HG02763 (cell line): ENCODE data around the gene EPHA10.
A peak's percentile ranks its signal among the peaks of the same experiment; 100 is the strongest.
"Not testable (repeated sequence)": the region's sequence is repeated elsewhere in the genome, so short reads cannot be mapped to it uniquely, and the experiment has no call there.

ENCODE experiments used
- ATAC-seq: cut with Tn5 transposase; IDR thresholded peaks from one replicate; pipeline ENCODE4 v1.9.1; 2021; ENCODE audit warnings: mild to moderate bottlenecking, moderate library complexity; ENCODE audit not compliant: unreplicated experiment

EPHA10 gene

DNA sequence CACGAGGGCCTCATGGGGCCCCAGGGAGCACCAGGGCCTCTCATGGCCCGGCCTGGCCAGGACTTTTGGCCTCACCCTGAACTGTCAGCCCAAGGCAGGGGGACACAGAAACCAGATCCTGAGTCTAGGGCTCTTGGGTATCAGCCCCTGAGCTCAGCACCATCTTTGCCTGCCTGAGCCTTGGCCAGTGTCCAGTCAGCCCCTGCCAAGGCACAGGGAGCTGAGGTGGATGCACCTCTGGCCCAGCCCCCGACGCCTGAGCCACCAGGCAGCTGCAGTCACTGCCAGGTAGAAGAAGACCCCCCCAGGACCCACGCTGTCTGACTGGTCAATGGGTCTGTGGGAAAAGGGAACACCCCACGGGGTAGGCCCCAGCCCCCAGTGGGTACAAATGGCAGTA, 47.3 kb downstream of the EPHA10 start:
- no peak for ATAC-seq

DNA sequence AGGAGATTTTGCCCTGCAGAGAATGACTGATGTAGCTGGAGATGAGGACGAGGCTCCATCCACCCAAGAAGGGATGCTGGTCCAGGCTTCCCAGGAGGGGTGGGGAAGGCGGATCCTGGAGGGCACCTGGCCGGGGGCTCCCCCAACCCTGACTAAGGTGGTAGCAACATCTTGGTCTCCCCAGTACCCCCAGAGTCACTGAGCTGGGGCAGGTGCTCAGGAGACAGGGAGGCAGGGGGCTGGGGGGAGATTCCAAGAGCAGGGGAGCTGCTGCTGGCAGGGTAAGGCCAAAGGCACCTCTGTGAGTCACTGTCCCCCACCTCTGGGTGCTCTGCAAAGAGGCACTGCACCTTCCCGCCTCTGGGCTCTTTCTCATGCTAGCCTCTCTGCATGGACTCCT, 48.6 kb downstream of the EPHA10 start:
- ATAC-seq: no peak

GRCh38 chr1:37714689-37715088, 50.2 kb downstream of the EPHA10 start:
- no peak for ATAC-seq

DNA sequence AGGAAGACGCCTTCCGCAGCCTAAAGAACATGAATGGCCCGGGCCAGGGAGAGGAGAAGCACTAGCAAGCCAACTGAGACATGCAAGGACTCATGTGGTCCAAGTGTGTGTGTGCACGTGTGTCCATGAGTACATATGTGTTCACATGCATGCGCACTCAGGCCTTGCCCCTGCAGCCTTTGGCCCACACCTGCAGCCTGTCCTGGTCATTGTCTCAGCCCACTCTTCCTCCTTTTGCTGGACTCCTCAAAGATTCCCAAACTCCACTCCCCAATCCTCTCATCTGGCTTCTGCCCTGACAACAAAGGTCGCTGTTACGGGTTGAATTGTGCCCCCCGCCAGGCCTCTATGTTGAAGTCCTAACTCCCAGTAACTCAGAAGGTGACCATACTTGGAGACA, 50.7 kb downstream of the EPHA10 start:
- ATAC-seq: no peak

DNA sequence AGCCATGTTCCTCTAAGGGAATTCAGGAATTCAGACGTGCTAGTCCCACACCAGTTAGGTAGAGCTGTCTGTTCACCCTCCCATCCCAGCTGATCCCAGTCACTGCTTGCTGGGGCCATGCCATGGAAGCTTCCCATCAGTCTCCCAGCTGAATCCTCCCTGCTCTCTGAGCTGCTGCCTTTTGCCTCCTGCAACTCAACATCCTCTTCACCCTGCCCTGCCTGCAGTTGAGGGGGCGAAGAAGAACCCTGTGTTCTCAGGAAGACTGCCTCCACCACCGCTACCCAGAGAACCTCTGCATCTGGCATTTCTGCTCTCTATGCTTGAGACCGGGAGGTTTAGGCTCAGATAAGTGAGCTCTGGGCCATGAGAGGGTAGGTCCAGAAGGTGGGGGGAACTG, 56.4 kb downstream of the EPHA10 start:
- ATAC-seq: no peak

- ATAC-seq: no peak
Measured at GRCh38 chr1:37705399-37705798, 59.5 kb downstream of the EPHA10 start.

GRCh38 chr1:37704966-37705365, 60.0 kb downstream of the EPHA10 start:
- ATAC-seq: no peak

DNA sequence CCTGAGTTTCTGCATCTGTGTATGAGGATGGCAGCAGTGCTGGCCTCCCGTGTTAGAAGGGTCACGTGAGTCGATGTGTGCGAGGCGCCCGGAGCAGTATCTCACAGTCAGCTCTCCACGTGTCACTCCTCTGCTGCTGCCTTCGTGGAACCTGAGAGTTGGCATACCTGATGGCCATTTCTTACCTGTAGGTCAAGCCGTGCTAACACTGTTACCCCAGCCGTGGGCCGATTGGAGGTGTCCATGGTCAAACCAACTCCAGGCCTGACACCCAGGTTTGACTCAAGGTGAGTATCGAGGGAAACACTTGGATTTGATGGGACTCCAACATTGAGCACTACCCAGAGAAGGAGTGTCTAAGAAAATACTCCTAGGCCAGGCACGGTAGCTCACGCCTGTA, 61.9 kb downstream of the EPHA10 start:
- ATAC-seq: no peak

DNA sequence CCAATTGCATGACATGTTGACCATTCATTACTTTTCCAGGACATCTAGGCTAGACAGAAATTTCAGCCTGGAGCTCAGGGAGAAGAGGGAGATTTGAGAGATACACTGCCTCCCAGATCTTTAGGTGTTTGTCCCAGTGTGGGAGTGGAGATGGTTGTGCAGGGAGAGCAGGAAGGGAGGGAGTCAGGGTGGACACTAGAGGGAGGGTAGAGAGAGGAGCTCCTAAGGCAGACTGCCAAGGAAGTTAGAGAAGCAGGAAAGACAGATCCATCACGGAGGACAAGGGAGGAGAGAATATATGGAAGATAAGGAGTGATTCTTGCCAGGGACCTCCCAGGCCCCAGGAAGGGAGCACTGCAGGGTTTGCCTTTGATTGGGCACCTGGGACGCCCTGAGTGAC, 63.9 kb downstream of the EPHA10 start:
- ATAC-seq: no peak

GRCh38 chr1:37699147-37699546, 65.8 kb downstream of the EPHA10 start:
- no peak for ATAC-seq

DNA sequence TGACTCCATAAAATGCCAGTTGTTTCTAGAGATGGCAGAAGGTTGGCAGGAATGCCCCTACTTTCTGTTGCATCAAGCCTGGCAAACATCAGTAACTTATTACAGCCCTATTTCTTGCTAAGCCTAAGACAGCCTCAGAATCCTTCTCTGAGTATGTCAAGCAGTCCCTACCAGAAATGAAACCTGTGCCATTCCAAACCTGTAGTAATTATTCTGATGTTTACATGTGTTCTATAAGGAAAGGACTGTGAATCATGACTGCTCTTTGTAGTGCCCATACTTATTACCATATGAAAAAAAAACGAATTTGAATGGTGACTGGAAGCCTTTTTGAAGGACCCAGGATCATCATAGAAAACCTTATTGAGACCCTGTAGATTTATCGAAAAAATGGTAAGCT, 67.2 kb downstream of the EPHA10 start:
- no peak for ATAC-seq

DNA sequence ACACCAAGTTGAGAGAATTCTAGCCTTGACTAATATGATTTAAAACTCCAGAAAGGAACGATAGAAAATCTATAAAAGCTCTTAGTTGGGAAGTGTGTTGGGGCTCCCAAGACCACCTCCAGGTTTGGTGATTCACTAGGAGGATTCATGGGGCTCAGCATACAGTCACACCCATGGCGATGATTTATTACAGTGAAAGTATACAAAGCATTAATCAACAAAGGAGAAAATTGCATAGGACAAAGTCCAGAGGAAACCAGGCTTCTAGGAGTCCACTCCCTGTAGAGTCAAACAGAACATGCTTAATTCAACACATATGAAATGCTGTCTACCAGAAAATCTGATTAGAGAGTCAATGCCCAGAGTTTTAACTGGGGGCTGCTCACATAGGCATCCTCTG, 67.8 kb downstream of the EPHA10 start:
- ATAC-seq: no peak

DNA sequence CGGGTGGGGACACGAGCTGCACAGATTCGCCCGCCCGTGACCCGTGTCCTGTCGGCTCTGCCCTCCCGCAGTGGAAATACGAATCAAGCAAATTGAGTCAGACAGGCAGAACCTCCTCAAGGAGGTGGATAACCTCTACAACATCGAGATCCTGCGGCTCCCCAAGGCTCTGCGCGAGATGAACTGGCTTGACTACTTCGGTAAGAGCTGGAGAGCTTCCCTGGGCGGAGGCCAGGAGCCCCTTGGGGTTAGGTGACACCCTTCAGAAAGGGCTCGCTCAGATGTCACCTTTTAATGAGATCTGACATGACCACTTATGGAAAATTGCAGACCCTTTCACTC, 72.1 kb downstream of the EPHA10 start:
- no peak for ATAC-seq

- ATAC-seq: peak; percentile 74
Measured at GRCh38 chr1:37692078-37692833, 72.7 kb downstream of the EPHA10 start, which contains the start of gene CDCA8. Gene CDCA8 (plus strand): TSS chr1:37692516. CDS start chr1:37692691, 175 bp downstream.

DNA sequence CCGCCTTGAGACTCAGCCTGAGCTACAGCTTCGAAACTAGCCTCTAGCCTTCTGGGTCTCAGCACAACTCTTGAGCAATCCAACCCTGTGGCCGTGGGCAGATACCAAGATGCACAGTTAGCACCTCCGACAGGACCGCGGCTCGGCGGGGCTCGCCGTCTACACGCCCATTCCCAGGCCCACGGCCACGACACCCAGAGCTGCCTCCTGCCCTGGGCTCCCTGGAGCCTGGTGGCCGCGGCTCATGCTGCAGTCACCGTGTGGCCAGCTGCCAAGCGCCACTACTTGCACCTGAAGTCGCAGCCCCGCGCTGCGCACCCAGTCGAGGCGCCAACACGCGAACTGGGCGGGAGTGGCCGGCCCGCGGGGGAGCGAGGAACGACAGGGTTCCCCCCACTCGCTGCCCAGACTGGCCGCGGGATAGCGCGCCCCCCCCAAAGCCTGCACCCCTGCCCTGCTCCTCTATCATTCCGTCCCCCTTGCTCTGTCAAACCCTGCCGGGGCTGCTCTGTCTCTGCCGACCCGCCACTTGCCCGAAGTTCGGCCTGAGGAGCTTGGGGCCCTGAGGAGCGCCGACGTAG, 73.3 kb downstream of the EPHA10 start:
- ATAC-seq: no peak

- no peak for ATAC-seq
Measured at GRCh38 chr1:37688926-37689325, 76.0 kb downstream of the EPHA10 start.

DNA sequence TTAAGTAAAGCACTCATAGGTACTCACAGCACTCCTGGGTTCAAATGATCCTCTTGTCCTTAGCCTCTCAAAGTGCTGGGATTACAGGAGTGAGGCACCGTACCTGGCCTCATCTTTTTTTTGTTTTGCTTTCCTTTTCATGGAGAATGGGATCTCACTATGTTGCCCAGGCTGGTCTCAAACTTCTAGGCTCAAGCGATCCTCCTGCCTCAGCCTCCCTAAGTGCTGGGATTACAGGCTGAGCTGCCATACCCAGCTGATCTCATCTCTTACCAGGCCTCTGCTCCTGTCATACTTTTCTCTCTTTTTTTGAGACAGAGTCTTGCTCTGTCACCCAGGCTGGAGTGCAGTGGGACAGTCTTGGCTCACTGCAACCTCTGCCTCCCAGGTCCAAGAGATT, 77.2 kb downstream of the EPHA10 start:
- ATAC-seq: not testable (repeated sequence)

DNA sequence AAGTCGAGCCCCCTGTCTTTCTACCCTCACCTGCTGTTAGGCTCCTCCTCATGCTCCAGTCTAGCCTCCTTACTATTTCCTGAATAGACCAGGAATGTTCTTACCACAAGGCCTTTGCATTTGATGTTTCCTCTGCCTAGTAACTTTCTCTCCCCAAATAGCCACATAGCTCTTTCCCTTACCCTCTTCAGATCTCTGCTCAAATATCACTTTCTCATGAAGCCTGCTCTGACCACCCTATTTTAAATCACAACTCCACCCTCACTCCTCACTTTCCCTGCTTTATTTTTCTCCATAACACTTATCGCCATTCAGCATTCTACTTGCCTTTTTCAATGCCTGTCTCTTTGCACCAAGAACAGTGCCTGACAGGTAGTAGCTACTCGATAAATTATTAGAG, 79.2 kb downstream of the EPHA10 start:
- ATAC-seq: no peak

- ATAC-seq: not testable (repeated sequence)
Measured at GRCh38 chr1:37684182-37684581, 80.7 kb downstream of the EPHA10 start.

DNA sequence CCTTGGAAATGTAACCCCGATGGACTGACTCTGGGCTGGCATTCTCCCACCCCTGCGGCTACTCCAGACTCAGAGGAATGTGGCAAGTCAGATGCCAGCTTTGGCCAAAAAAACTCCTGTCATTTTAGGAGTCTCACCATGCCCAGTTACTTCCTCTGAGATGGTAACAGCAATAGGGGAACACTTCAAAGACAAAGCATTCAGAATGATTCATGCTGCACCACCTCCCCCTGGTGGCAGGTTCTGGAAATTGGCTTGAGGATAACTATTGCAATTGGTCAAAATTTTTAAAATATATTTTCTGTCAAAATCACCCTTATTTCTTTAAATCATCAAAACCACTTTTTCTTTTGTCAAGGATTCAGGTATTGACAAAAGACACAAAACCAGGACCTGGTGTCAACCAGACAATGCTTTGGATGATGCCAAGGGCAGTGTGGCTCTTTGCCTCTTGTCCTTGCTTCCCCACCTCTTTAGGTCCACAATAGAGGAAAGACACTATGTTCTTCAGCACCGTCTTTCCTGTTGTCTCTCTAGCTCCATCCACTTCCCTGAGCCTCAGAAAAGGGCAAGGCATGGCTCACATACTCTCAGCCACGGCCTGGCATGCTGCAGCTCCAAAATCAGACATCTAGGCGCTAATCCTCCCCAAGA, 82.5 kb downstream of the EPHA10 start:
- no peak for ATAC-seq

GRCh38 chr1:37680933-37681332, 84.0 kb downstream of the EPHA10 start:
- no peak for ATAC-seq

- no peak for ATAC-seq
Measured at GRCh38 chr1:37677808-37678207, 87.1 kb downstream of the EPHA10 start.

GRCh38 chr1:37677143-37677439, 87.8 kb downstream of the EPHA10 start:
- ATAC-seq: no peak
